ENCODE data around the gene ERC2.
"Not testable (repeated sequence)": the region's sequence is repeated elsewhere in the genome, so short reads cannot be mapped to it uniquely, and the experiment has no call there.

Gene ERC2

GRCh38 chr3:55880357-55880756, 587.9 kb downstream of the ERC2 start:
- no peak for DNase-seq (ENCODE audit: low read depth)

DNA sequence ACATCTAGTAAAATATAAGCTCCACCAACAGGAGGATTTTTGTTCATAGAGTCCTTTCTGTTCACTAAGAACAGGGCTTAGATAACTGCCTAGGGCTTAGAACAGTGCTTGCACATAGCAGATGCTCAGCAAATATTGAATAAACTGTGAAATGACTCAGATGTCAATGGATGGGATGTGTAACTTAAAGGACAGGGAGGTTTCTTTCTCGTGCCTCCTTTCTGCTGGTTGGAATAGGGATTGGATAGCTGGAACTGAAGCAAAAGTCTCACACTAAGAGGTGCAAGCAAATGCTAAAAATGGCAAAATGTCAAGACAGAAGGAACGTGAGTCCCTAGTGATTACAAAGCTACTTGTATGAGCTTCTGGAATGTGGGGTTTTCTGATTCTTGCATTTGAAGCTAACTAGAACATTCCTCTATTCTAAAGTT, 588.4 kb downstream of the ERC2 start:
- no peak for DNase-seq (ENCODE audit: low read depth)

DNA sequence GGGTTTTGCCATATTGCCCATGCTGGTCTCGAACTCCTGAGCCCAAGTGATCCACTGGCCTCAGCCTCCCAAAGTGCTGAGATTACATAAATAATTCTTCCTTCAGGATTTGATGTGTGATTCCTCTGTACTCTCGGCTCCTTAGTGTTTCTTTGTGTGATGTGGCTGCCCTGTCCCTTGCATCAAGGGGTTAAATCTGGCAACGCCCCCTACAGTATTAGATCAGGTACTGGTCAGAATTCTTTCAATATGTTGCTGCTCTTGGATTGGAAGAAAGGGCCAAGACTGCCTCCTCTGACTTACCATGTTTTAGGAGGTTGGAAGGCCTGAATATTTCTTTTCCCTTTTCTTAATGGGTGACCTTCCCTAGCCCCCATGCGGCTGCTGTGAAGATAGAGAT, 590.6 kb downstream of the ERC2 start:
- no peak for DNase-seq (ENCODE audit: low read depth)

DNA sequence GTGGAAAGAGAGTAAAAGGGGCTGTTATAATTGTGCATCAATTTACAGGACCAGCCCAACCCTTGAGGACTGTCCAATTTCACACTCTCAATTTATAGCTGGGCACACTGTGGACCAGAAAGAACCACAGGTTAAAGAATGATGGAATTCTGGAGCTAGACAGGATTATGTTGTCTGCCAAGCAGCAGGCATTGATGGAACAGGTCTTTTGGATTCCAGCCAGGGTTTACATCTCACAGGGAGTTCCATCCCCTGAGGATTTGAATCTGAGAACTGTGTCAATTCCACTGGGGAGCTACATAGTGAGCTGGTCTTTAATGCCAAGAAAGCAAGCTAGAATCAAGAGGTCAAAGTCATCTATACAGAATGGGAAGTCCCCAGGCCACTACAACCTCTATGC, 591.7 kb downstream of the ERC2 start:
- DNase-seq (ENCODE audit: low read depth) = no peak

GRCh38 chr3:55875113-55875512, 593.2 kb downstream of the ERC2 start:
- no peak for DNase-seq (ENCODE audit: low read depth)

- no peak for DNase-seq (ENCODE audit: low read depth)
These were observed 594.6 kb downstream of the ERC2 start for GRCh38 chr3:55873523-55874254.

DNA sequence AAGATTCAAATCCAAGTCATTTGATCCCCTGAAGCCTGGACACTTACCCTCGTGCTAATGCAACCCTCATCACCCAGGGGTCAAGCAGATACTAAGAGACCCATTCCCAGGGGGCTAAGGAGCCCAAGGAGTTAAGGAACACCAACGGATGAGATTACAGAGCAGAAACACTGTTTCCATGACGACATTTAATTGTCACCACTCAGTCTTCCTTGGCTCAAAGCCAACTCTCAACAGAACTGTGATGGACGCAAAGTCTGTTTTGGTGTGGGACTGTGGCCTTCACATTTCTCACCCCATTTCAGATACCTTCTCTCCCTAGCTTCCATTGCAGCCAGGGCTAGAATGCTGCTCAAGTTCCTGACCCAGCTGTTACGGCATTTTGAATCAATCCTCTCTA, 597.7 kb downstream of the ERC2 start:
- no peak for DNase-seq (ENCODE audit: low read depth)

DNA sequence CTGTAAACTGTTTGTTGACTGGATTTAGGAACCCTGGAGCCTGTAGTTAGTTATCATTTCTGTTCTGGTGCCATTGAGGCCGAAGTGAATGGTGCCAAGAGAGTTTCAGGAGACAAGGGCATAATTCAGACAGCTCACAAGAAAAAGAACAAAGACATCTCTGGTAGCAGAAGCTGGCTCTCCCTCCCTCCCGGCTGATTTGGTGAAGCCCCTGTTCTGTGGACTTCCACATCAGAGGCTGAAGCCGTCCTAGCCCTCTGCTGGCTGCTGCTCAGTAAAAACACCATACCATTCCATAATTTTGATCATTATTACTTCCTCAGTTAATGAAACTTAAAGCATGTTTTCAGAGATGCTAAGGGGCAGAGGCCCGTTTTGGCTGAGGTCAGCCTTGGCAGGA, 599.9 kb downstream of the ERC2 start:
- no peak for DNase-seq (ENCODE audit: low read depth)

DNA sequence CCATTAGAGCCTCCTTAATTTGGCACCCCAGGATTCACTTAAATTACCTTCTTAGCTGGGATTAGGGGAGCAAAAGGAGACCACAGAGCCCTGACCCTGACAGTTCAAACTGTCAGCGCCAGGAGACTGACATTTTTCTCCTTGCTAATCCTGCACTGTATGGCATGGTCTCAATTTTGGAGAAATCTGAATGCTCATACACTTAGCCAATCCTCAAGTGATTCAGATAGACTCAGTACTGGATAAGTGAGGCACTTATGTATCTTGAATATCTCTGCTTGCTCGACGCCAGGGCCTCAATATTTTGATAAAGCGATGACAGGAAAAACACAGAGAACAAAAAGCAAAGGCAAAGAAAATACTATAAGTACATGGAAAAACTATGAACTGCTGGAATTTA, 605.2 kb downstream of the ERC2 start:
- DNase-seq (ENCODE audit: low read depth) = no peak

DNA sequence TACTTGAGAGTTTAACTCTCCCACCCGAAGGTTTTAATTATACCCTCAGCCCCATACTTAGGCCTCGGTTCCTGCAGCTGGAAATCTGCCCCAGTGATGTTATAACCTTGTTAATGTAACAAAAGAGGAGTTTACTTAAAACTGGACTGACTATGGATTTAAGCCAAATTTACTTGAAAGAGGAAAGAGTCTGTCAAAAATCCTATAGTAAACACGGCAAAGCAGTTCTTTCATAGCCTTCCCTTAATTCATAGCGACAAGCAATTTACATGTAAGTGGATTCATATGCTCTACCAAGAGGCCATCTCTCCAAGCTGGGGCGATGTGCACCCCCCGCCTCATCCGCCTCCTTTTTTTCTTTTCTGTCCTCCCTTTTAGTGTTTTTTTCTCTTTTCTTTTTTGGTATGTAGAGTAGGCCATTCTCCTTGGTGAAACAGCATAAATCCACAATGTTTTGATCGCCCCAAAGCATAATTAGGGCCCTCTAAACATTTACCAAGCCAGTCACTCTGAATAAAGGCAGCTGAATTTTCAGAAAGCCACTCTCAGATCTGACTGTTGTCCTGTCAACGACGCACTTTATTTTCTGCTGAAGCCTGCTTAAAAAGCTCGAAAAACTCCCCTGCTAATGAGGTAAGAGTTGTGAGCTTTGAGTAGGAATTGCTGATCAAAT, 608.1 kb downstream of the ERC2 start:
- no peak for DNase-seq (ENCODE audit: low read depth)

- no peak for DNase-seq (ENCODE audit: low read depth)
These were observed 609.0 kb downstream of the ERC2 start for GRCh38 chr3:55859305-55859704.

- no peak for DNase-seq (ENCODE audit: low read depth)
These were observed 609.5 kb downstream of the ERC2 start for GRCh38 chr3:55858727-55859126.

DNA sequence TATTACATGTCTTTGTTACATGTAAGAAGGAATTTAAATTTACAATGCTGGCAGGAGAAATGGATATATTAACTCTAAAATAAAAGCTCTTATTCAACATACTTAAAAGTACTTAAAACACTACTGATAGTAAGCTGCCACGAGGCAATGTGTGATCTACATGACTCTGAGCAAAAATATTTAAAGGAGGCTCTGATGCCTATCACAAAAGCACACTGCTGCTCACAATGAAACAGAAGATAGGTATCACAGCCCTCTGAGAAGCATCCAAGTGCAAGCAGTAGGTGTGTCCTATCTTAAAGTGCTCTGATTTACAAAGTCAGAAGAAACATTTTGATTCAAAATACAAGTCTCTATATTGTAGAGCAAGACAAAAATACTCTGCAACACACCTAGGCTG, 610.0 kb downstream of the ERC2 start:
- DNase-seq (ENCODE audit: low read depth) = no peak

GRCh38 chr3:55857633-55858032, 610.6 kb downstream of the ERC2 start:
- no peak for DNase-seq (ENCODE audit: low read depth)

DNA sequence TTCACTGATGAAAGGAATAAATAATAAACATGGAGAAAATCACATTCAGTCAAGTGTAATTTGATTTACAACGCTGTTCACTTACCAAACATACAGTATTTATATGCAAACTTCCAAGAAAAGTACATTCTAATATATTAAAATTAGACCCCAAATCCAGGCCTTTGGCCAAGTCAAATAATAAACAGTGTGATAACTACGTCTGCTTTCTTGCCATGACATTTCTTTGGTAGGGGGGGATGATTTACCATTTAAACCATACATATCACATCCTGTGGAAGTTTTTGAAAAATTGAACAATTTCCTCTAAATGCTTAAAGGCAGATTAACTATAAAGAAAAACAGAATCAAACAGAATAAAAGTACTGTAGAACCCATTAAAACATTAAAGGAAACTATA, 613.0 kb downstream of the ERC2 start:
- no peak for DNase-seq (ENCODE audit: low read depth)

DNA sequence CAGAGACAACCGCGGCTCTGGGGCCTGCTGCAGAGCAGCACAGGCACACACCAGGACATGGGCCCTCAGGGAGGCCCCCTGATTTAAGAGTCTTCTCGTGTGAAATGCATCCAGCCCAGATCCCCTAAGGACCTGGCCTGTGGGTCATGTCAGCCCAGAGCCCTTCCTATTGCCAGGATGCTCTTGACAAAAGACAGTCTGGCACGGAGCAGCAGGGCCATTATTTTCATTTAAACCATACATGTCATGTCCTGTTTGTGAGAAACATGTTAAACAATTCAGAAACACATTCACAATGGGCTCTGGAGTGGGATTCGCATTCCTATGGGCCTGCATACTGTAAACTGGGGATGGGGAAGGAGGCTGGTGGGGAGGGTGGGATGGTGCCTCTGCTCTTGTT, 613.8 kb downstream of the ERC2 start:
- no peak for DNase-seq (ENCODE audit: low read depth)

GRCh38 chr3:55852326-55852725, 615.9 kb downstream of the ERC2 start:
- no peak for DNase-seq (ENCODE audit: low read depth)

DNA sequence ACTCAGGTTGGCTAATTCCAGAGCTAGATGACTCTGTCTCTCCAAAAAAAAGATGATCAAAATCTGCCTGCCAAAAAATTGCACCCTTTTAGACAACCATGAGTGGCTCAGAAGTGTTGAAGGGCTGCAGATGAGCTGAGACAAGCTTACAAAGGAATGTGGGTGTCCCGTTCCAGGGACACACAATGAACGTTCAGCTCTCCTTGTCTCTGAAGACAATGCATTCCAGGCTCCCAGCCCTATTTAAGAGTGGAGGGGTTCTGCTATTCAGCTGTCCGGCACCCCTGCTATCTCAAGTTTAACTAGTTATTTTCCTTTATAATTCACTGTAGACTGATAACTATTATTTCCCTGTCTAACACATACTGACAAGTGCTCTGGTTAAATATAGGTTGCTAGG, 626.1 kb downstream of the ERC2 start:
- DNase-seq (ENCODE audit: low read depth) = no peak

DNA sequence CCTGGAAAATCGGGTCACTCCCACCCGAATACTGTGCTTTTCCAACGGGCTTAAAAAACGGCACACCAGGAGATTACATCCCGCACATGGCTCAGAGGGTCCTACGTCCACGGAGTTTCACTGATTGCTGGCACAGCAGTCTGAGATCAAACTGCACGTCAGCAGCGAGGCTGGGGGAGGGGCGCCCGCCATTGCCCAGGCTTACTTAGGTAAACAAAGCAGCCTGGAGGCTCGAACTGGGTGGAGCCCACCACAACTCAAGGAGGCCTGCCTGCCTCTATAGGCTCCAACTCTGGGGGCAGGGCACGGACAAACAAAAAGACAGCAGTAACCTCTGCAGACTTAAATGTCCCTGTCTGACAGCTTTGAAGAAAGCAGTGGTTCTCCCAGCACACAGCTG, 636.4 kb downstream of the ERC2 start:
- not testable (repeated sequence) for DNase-seq (ENCODE audit: low read depth)

DNA sequence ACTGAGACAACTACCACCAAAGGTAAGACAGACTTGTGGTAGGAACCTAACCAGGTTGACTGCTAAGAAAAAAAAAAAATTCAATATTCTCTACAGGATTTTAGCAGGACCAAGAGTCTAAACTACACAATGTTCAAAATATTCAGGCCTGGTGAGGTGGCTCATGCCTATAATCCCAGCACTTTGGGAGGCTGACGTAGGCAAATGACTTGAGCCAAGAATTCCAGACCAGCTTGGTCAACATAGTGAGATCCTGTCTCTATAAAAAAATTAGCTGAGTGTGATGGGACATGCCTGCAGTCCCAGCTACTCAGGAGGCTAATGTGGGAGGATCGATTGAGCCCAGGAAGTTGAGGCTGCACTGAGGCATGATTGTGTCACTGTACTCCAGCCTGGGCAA, 639.6 kb downstream of the ERC2 start:
- DNase-seq (ENCODE audit: low read depth) = no peak

DNA sequence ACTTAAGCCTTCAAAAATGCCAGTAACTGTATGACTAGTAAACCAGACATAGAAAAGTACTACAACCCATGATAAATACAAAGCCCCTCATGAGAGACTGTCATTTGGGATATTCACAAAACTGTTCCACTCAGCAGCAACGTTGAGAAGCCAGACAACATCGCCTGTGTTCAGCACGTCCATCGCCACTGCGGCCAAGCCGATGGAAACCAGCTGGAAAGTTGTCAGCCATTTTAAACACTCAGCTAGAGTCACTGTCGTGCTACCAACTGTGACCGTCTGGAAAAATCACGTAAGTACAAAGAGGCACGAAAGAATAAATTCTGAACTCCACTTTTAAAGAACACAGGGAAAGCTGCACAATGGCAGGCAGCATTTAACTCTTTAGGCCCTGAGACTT, 640.5 kb downstream of the ERC2 start:
- no peak for DNase-seq (ENCODE audit: low read depth)

DNA sequence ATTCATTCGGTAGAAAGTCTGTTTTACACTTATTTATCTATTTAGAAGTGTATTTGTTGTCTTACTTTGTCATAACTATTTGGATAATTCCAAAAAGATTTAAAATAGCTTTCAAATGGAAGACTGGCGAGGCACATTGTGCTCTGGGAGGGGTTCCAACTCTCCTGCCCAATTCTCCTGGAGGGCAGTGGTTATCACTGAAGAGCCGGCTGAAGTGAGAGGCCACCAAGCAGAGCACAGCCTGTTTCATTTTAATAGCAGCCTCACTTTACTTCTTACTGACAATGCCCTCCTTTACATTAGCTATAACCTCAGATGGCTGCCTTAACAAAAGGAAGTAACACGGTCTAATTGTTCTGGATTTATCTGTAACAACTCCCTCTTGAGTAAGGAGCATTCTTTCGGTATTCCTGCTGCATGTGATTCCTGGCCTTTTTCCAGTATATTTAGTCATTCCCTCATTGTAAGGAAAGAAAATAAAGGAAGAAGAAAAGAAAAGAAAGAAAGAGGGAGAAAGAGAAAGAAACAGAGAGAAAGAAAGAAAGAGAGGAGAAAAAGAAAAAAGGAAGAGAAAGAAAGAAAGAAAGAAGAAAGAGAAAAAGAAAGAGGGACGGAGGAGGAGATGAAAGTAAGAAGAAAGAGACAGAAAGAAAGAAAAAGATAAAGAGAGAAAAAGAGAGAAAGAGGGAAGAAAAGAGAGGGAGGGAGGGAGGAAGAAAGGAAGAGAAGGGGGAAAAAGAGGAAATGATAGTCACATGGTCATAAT, 641.4 kb downstream of the ERC2 start:
- DNase-seq (ENCODE audit: low read depth) = no peak

GRCh38 chr3:55826097-55826496, 642.2 kb downstream of the ERC2 start:
- DNase-seq (ENCODE audit: low read depth) = no peak

Data from stimulated activated CD8-positive, alpha-beta memory T cell treated with anti-CD3 and anti-CD28 coated beads, Interleukin-4, amount 100 ng/mL, for 24 hours (primary cell).